SK-N-SH treated with all-trans-retinoic acid at 6 μM for 48 hours (cell line): Measurements from ENCODE around the gene KRT71.

Experiments
- ATAC-seq: fragments of 200-7000 bp; cut with Tn5 transposase; 3 replicates; pipeline ENCODE4 v1.9.1; 2020; ENCODE audit warnings: mild to moderate bottlenecking, moderate library complexity
- BACH2 ChIP-seq: fragments of 250-450 bp; sonication (Bioruptor Pico); IDR thresholded peaks from 2 replicates; pipeline ENCODE4 v1.9.0; 2021; ENCODE audit warnings: mild to moderate bottlenecking, borderline replicate concordance
- CSDC2 ChIP-seq: fragments of 250-450 bp; sonication (Bioruptor Pico); IDR thresholded peaks from 2 replicates; pipeline ENCODE4 v1.5.0; 2020; ENCODE audit warnings: mild to moderate bottlenecking, moderate library complexity
- CSRNP3 ChIP-seq: fragments of 250-450 bp; sonication (Bioruptor Pico); IDR thresholded peaks from 2 replicates; pipeline ENCODE4 v1.5.1; 2021; ENCODE audit warnings: mild to moderate bottlenecking, moderate library complexity
- ESRRG ChIP-seq: fragments of 250-450 bp; sonication (Bioruptor Pico); IDR thresholded peaks from 2 replicates; pipeline ENCODE4 v1.6.1; 2021; ENCODE audit warnings: mild to moderate bottlenecking
- GLIS3 ChIP-seq: fragments of 250-450 bp; sonication (Bioruptor Pico); IDR thresholded peaks from 2 replicates; pipeline ENCODE4 v1.5.0; 2020; ENCODE audit warnings: mild to moderate bottlenecking, moderate library complexity
- OSR1 ChIP-seq: fragments of 250-450 bp; sonication (Bioruptor Pico); IDR thresholded peaks from 2 replicates; pipeline ENCODE4 v1.8.0; 2022; ENCODE audit warnings: moderate library complexity, mild to moderate bottlenecking, inconsistent platforms
- RARB ChIP-seq: fragments of 250-450 bp; sonication (Bioruptor Pico); IDR thresholded peaks from 2 replicates; pipeline ENCODE4 v1.8.0; 2021; ENCODE audit warnings: mild to moderate bottlenecking, moderate library complexity
- SNAI2 ChIP-seq: fragments of 250-450 bp; sonication (Bioruptor Pico); IDR thresholded peaks from 2 replicates; pipeline ENCODE4 v1.5.0; 2020; ENCODE audit warnings: mild to moderate bottlenecking, moderate library complexity
- TCF4 ChIP-seq: fragments of 250-450 bp; sonication (Bioruptor Pico); IDR thresholded peaks from 2 replicates; pipeline ENCODE4 v1.8.0; 2021; ENCODE audit warnings: mild to moderate bottlenecking, moderate library complexity, borderline replicate concordance
- ZC3H10 ChIP-seq: fragments of 250-450 bp; sonication (Bioruptor Pico); IDR thresholded peaks from 2 replicates; pipeline ENCODE4 v1.5.1; 2021; ENCODE audit warnings: mild to moderate bottlenecking, moderate library complexity
- ZFP3 ChIP-seq: fragments of 250-450 bp; sonication (Bioruptor Pico); IDR thresholded peaks from 2 replicates; pipeline ENCODE4 v1.5.0; 2020; ENCODE audit warnings: mild to moderate bottlenecking, moderate library complexity
- ZFP30 ChIP-seq: fragments of 450-650 bp; formaldehyde crosslinking; IDR thresholded peaks from 2 replicates; pipeline ENCODE4 v1.5.0; 2022; ENCODE audit warnings: mild to moderate bottlenecking, moderate library complexity
- ZNF565 ChIP-seq: fragments of 450-650 bp; formaldehyde crosslinking; conservative IDR thresholded peaks from 2 replicates; pipeline ENCODE4 v1.5.0; 2020; ENCODE audit warnings: low read depth, mild to moderate bottlenecking, moderate library complexity
- ZNF70 ChIP-seq: fragments of 450-650 bp; formaldehyde crosslinking; IDR thresholded peaks from 2 replicates; pipeline ENCODE4 v1.5.0; 2020; ENCODE audit warnings: mild to moderate bottlenecking, moderate library complexity
- TF ChIP-seq, protein P1 (sequence below): fragments of 250-450 bp; sonication (Bioruptor Pico); IDR thresholded peaks from 2 replicates; pipeline ENCODE4 v1.8.0; 2021; ENCODE audit warnings: low read depth, mild to moderate bottlenecking, moderate library complexity, borderline replicate concordance
- TF ChIP-seq, protein P2 (sequence below): fragments of 250-450 bp; sonication (Bioruptor Pico); IDR thresholded peaks from 2 replicates; pipeline ENCODE4 v1.5.1; 2020; ENCODE audit warnings: low read depth, mild to moderate bottlenecking, moderate library complexity
- TF ChIP-seq, protein P3 (sequence below): fragments of 250-450 bp; sonication (Bioruptor Pico); IDR thresholded peaks from 2 replicates; pipeline ENCODE4 v1.5.0; 2020; ENCODE audit warnings: mild to moderate bottlenecking, moderate library complexity

Gene KRT71

GRCh38 chr12:52523824-52524223 lies 29.1 kb downstream of the KRT71 start:
- no peak for ATAC-seq
- TF ChIP-seq ZFP3 (CRISPR knock-in tag) (no peak), BACH2 (no peak), ZC3H10 (CRISPR knock-in tag) (no peak), ZFP30 (no peak), RARB (CRISPR knock-in tag) (no peak), CSRNP3 (CRISPR knock-in tag) (no peak), ZNF70 (no peak), CSDC2 (CRISPR knock-in tag) (no peak), TCF4 (CRISPR knock-in tag) (no peak), ESRRG (CRISPR knock-in tag) (no peak), OSR1 (CRISPR knock-in tag) (no peak), SNAI2 (CRISPR knock-in tag) (no peak), ZNF565 (no peak)
- TF ChIP-seq, protein P1, sequence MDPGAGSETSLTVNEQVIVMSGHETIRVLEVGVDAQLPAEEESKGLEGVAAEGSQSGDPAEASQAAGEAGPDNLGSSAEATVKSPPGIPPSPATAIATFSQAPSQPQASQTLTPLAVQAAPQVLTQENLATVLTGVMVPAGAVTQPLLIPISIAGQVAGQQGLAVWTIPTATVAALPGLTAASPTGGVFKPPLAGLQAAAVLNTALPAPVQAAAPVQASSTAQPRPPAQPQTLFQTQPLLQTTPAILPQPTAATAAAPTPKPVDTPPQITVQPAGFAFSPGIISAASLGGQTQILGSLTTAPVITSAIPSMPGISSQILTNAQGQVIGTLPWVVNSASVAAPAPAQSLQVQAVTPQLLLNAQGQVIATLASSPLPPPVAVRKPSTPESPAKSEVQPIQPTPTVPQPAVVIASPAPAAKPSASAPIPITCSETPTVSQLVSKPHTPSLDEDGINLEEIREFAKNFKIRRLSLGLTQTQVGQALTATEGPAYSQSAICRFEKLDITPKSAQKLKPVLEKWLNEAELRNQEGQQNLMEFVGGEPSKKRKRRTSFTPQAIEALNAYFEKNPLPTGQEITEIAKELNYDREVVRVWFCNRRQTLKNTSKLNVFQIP (CRISPR knock-in tag) = no peak
- TF ChIP-seq, protein P2, sequence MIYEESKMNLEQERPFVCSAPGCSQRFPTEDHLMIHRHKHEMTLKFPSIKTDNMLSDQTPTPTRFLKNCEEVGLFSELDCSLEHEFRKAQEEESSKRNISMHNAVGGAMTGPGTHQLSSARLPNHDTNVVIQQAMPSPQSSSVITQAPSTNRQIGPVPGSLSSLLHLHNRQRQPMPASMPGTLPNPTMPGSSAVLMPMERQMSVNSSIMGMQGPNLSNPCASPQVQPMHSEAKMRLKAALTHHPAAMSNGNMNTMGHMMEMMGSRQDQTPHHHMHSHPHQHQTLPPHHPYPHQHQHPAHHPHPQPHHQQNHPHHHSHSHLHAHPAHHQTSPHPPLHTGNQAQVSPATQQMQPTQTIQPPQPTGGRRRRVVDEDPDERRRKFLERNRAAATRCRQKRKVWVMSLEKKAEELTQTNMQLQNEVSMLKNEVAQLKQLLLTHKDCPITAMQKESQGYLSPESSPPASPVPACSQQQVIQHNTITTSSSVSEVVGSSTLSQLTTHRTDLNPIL (CRISPR knock-in tag) = no peak

DNA sequence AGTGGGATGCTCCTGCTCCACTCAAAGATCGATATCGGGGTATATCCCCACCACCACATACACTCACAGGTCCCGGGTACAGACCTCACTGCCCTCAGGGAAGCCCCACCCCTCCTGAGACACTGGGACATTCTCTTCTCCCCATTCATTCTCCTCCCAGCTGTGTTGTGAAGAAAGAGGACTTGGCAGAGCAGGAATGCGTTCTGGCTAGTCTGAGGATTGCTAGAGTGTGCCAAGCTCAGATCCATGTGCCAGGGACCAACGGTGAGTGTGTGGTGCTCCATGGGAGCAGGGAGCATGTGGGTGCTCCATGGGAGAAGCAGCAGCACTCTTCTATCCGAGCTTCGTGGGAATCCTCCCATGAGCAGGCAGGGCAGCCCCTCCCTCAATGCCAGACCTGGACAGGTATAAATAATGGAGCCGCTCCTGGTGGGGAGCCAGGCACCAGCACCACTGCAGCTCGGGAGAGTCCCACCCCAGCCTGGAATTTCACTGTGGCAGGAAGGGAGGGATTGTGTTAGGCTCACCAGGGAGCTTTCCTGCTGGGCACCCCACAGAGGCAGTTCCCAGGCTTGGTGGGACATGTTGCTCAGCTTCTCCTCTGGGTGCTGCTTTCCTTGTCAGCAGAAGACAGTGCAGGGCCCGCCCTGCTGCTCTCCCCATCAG lies 30.5 kb downstream of the KRT71 start:
- ATAC-seq = no peak
- no peak for TF ChIP-seq ZFP3 (CRISPR knock-in tag)
- TF ChIP-seq, protein P2 (CRISPR knock-in tag) = no peak

- TF ChIP-seq, protein P3, sequence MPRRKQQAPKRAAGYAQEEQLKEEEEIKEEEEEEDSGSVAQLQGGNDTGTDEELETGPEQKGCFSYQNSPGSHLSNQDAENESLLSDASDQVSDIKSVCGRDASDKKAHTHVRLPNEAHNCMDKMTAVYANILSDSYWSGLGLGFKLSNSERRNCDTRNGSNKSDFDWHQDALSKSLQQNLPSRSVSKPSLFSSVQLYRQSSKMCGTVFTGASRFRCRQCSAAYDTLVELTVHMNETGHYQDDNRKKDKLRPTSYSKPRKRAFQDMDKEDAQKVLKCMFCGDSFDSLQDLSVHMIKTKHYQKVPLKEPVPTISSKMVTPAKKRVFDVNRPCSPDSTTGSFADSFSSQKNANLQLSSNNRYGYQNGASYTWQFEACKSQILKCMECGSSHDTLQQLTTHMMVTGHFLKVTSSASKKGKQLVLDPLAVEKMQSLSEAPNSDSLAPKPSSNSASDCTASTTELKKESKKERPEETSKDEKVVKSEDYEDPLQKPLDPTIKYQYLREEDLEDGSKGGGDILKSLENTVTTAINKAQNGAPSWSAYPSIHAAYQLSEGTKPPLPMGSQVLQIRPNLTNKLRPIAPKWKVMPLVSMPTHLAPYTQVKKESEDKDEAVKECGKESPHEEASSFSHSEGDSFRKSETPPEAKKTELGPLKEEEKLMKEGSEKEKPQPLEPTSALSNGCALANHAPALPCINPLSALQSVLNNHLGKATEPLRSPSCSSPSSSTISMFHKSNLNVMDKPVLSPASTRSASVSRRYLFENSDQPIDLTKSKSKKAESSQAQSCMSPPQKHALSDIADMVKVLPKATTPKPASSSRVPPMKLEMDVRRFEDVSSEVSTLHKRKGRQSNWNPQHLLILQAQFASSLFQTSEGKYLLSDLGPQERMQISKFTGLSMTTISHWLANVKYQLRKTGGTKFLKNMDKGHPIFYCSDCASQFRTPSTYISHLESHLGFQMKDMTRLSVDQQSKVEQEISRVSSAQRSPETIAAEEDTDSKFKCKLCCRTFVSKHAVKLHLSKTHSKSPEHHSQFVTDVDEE (CRISPR knock-in tag) = no peak
- TF ChIP-seq GLIS3 (CRISPR knock-in tag) (no peak), TCF4 (CRISPR knock-in tag) (no peak), CSRNP3 (CRISPR knock-in tag) (no peak), OSR1 (CRISPR knock-in tag) (no peak), SNAI2 (CRISPR knock-in tag) (no peak), ESRRG (CRISPR knock-in tag) (no peak), ZFP30 (no peak), CSDC2 (CRISPR knock-in tag) (no peak), ZC3H10 (CRISPR knock-in tag) (no peak), BACH2 (no peak), RARB (CRISPR knock-in tag) (no peak), ZFP3 (CRISPR knock-in tag) (no peak)
- TF ChIP-seq, protein P2 (CRISPR knock-in tag) = no peak
- TF ChIP-seq, protein P1 (CRISPR knock-in tag) = no peak
- ATAC-seq = no peak
Observed at GRCh38 chr12:52521568-52522266, 31.2 kb downstream of the KRT71 start.
